ENCODE measurements around the gene CCDC57.

Gene CCDC57

GRCh38 chr17:82092094-82092586 lies 120.5 kb downstream of the CCDC57 start:
- no peak for DNase-seq (ENCODE audit: low spot score)

- DNase-seq (ENCODE audit: low spot score): no peak
Measured at GRCh38 chr17:82091264-82092066, 121.2 kb downstream of the CCDC57 start.

- no peak for DNase-seq (ENCODE audit: low spot score)
Measured at GRCh38 chr17:82090549-82091263, 121.9 kb downstream of the CCDC57 start.

GRCh38 chr17:82089723-82090548 lies 122.7 kb downstream of the CCDC57 start:
- DNase-seq (ENCODE audit: low spot score): no peak

- no peak for DNase-seq (ENCODE audit: low spot score)
Measured at GRCh38 chr17:82088838-82089722, 123.6 kb downstream of the CCDC57 start.

- DNase-seq (ENCODE audit: low spot score): no peak
Measured at GRCh38 chr17:82087961-82088837, 124.4 kb downstream of the CCDC57 start.

GRCh38 chr17:82086941-82087906 lies 125.4 kb downstream of the CCDC57 start:
- no peak for DNase-seq (ENCODE audit: low spot score)

- DNase-seq (ENCODE audit: low spot score): no peak
Measured at GRCh38 chr17:82085931-82086764, 126.5 kb downstream of the CCDC57 start.

GRCh38 chr17:82085031-82085861 lies 127.4 kb downstream of the CCDC57 start:
- no peak for DNase-seq (ENCODE audit: low spot score)

GRCh38 chr17:82084373-82085030 lies 128.1 kb downstream of the CCDC57 start:
- no peak for DNase-seq (ENCODE audit: low spot score)

GRCh38 chr17:82083533-82084359 lies 128.9 kb downstream of the CCDC57 start:
- DNase-seq (ENCODE audit: low spot score): no peak

GRCh38 chr17:82083009-82083408 lies 129.6 kb downstream of the CCDC57 start:
- DNase-seq (ENCODE audit: low spot score): no peak

GRCh38 chr17:82082456-82082855 lies 130.2 kb downstream of the CCDC57 start:
- DNase-seq (ENCODE audit: low spot score): no peak

- no peak for DNase-seq (ENCODE audit: low spot score)
Measured at GRCh38 chr17:82081966-82082365, 130.7 kb downstream of the CCDC57 start.

- no peak for DNase-seq (ENCODE audit: low spot score)
Measured at GRCh38 chr17:82081546-82081945, 131.1 kb downstream of the CCDC57 start.
